ENCODE measurements around the gene ELMO1.

ELMO1 gene

DNA sequence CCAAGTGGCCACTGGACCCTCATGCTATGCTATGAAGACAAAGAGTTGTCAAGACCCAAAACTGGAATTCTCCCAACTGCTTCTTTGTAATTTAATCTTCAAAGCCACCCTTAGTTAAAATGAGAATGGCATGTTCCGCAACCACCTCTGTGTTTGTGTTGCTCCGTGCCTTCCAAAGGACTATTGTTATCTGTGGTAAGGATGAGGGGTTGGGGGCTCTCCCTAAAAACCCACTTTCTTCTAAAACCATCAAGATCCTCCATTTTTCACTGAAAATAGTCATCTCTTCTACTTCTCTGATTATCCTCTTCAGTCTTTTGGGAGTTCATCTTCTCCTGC, 502.3 kb downstream of the ELMO1 start:
- DNase-seq (ENCODE audit: low read depth in 2 of 2), result no peak

DNA sequence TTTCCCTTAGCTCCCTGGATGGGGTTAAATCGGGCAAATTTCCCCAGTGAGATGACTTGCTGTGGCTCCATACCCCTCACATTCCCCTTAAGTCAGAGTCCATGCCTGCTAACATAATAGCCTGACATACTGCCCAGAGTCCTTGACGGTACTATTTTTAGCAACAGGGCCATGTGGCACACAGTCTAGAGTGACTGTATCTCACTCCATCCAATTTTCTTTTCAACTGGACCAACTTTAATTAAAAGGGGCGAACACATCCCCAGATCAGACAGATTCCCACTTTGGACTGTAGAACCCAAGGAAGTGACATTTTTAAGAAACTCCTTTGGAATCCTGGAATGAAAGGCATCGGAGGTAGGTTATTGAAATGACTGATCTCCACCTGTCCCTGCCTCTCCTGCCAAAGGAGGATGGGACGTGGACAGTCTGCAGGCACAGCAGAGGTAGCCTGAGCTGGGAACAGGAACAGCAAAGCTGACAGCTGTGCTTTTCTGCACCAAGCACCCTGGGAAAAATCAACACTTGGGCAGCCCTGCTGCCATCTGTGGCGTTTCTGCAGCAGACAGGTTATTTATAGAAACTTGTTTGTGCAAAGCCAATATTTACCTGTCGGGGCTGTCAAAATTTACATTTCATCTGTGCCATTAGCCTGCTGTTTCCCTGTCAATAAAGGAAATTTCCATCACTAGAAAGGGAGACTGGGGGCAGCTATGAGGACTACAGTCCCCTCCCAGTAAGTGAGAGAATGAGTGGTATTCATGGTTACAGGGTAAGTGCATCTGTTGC, 502.9 kb downstream of the ELMO1 start:
- no peak for DNase-seq (ENCODE audit: low read depth in 2 of 2)

DNA sequence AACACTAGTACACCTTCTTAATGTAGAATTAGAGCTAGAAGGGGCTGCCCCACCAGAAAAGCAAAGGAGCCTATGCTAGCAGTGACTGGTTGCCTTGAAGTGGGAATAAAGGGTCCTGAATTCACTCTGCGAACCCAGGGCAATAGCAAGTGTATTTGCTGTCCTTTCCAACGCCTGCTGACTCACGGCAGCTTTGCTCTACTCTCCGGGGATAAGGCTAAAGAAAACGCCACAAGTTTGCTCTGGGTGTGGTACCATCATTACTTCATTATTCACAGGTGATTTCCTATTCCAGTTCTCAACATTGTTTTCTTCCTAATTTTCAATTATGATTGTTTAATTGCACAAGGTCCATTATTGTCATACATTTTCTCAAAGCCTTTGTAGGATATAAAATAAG, 503.8 kb downstream of the ELMO1 start:
- no peak for DNase-seq (ENCODE audit: low read depth in 2 of 2)

- DNase-seq (ENCODE audit: low read depth in 2 of 2), result no peak
Measured at GRCh38 chr7:36943591-36944435, 504.9 kb downstream of the ELMO1 start.

GRCh38 chr7:36942955-36943354, 505.7 kb downstream of the ELMO1 start:
- DNase-seq (ENCODE audit: low read depth in 2 of 2), result no peak

DNA sequence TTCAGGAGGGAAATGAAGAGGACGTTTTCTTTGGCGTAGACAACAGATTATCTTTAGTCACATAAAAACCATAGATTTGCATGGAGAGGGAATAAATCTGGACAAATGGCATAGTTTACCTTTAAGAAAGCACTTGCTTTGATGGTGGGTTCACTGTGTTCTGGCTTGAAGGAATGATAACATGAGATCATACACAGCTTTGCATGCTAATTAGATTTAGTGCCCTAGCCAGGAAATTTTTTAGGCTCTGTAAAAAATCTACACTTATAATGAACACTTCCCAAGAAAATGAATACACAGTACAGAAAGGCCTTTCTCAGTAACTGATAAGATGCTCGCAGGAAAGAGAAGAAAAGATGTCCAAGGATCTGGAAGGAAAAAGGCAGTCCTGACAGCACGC, 506.1 kb downstream of the ELMO1 start:
- DNase-seq (ENCODE audit: low read depth in 2 of 2), result no peak

- no peak for DNase-seq (ENCODE audit: low read depth in 2 of 2)
Measured at GRCh38 chr7:36942025-36942424, 506.6 kb downstream of the ELMO1 start.

DNA sequence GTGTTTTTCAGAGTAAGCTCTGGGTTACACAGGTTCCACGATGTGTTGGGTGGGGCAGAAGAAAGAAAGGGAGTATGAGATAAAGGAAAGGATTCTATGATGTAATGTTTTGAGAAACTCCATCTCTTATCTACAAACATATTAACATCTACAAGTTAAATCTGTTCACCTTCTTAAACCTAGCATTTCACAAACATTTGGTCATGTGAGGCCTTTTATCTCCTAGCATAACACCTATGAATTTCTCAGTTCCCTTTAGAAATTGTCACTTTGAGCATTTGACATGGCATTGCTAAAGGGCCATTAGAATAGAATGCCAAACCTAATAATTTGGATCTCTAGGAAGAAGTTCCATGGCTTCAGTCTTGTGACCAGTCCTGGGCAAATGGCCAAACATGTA, 507.3 kb downstream of the ELMO1 start:
- no peak for DNase-seq (ENCODE audit: low read depth in 2 of 2)

- no peak for DNase-seq (ENCODE audit: low read depth in 2 of 2)
Measured at GRCh38 chr7:36939816-36940215, 508.8 kb downstream of the ELMO1 start.

DNA sequence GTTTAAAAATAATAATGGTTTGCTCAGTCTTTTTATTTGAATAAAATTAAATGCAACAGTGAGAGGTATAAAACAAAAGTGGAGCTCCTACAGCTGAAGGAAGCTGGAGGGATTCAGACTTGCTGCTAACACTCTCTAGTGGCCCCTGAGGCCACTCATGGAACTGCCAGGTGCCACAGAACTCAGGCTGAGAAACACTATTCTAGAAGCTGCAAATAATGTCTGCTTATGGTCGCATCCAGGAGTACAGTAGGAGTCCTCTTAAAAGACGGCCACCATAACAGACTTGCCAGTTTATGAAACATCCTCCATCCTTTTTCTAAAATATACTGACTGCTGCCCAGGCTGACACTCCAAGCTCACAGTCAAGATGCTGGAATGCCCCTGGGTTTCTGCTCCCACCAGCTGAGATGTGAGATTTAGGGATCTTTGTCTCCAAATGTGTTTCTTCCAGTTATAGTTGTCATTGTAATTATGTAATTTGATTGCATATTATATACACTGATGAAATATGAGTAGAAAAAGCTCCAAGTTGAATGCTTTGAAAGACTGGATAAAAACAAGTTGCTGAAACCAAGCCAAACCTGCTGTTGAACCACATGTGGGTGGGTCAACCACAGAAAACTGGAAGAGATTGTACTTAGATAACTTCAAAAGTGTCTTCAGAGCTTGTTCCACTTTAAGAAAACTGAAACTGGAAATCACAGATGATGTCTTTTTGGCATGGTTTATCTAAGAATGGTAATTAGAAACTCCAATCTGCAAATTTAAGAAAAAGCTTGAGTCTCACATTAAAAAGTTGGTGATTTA, 510.7 kb downstream of the ELMO1 start:
- no peak for DNase-seq (ENCODE audit: low read depth in 2 of 2)

GRCh38 chr7:36931892-36932291, 516.8 kb downstream of the ELMO1 start:
- DNase-seq (ENCODE audit: low read depth in 2 of 2), result no peak

DNA sequence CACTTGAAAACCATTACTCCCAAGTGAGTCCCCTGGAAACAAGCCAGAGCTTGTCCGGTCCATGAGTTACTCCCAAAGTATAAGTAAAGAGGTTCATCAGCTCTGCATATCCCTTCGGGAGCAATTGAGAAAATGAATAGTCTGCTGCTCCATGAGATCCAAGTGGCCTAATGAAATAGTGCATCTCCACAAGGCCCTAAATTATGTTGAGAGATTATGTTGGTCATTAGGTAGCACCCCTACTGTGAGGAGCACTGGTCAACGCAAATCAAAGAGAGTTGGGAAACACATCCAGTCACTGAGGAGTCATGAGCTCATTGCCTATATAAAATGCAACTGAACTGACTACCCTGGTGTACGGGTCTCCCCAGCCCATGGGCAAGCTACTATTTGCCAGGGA, 518.9 kb downstream of the ELMO1 start:
- no peak for DNase-seq (ENCODE audit: low read depth in 2 of 2)

DNA sequence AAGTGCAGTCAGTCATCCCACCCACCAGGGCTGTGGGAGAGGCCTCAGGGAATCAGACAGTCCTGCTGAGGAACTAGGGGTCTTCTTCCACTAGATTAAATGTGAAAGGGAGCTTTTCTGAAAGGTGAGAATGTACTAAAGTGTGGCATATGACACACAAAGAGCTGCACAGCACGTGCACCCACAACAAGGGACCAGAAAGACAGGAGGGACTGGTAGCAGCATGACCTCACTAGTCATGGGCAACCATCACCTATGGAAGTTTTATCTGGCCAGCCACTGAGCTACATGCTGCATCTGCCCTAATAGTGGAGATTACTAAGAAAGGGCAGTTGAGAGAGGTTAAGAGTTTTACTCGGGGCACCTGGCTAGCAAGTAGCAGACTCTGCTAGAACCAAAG, 519.9 kb downstream of the ELMO1 start:
- DNase-seq (ENCODE audit: low read depth in 2 of 2), result no peak

GRCh38 chr7:36928311-36928710, 520.4 kb downstream of the ELMO1 start:
- no peak for DNase-seq (ENCODE audit: low read depth in 2 of 2)

DNA sequence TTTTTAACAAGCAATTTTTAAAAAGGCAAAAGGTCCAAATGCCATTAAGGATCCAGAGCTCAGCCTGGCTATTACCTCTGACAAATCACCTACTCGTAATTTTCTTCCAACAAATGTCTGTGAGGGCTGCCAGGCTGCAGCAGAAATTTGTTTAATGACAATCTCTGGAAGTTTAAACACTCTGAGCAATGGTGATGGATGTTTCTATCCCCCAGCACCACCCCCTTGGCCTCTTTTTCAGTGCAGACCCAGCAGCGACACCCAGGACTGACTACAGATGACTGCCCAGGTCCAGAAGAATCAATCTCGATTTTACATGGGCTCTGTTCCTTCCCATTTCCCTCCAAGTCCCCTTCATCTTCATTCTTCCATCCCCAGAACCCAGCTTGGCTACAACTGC, 523.0 kb downstream of the ELMO1 start:
- DNase-seq (ENCODE audit: low read depth in 2 of 2), result no peak

GRCh38 chr7:36925207-36925606, 523.5 kb downstream of the ELMO1 start:
- no peak for DNase-seq (ENCODE audit: low read depth in 2 of 2)

DNA sequence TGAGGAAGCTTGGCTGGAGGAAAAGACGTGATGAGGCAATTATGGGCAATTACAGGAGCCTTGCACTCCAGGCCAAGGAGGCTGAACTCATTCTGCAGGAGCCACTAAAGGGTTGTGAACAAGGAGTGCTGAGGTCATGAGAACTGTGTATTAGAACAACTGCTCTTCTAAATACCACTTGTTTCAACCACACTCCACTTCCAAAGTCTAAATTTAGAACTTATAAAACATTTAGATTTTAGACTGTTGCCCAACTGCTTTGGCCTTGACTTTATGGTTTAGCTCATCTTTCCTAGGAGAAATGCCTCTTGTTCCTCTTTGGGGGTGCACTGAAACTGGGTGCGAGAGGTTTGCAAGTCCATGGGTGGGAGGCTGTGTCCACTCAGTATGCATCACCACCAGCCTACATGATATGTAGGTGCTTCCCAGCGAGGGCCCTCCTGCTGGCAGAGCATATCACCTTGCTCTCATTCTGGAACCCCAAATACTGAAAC, 524.7 kb downstream of the ELMO1 start:
- DNase-seq (ENCODE audit: low read depth in 2 of 2), result no peak

GRCh38 chr7:36923185-36923584, 525.5 kb downstream of the ELMO1 start:
- no peak for DNase-seq (ENCODE audit: low read depth in 2 of 2)

GRCh38 chr7:36920433-36920832, 528.2 kb downstream of the ELMO1 start:
- DNase-seq (ENCODE audit: low read depth in 2 of 2), result no peak

GRCh38 chr7:36919738-36920137, 528.9 kb downstream of the ELMO1 start:
- no peak for DNase-seq (ENCODE audit: low read depth in 2 of 2)

- DNase-seq (ENCODE audit: low read depth in 2 of 2), result no peak
Measured at GRCh38 chr7:36918591-36918990, 530.1 kb downstream of the ELMO1 start.

DNA sequence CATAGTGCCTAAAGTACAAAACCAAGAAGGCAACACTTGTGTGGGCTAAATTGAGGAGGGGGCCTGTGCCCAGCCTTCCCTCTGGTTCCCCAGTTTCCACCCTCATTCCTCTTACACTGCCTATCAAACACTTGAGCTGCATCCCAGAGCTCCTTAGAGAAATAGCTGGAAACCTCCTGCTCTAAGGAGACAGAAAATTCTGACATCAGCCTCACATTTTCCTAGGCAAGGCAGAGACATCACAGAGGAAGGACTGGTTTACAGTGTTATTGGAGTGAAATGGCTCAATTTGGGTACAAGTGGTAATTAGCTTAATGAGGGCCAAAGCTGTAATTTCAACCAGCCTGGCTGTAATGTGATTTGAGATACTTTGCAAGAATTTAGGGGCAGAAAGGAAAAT, 532.0 kb downstream of the ELMO1 start:
- DNase-seq (ENCODE audit: low read depth in 2 of 2), result no peak
